Measurements from ENCODE around the gene NNMT. TPM values are rescaled to one million over a fixed set of nuclear protein-coding genes. Genes with fewer than 3 reads are reported as not detected.

Gene NNMT
- total and polyA plus RNA-seq, 3 experiments from 2014 or later: not detected

DNA sequence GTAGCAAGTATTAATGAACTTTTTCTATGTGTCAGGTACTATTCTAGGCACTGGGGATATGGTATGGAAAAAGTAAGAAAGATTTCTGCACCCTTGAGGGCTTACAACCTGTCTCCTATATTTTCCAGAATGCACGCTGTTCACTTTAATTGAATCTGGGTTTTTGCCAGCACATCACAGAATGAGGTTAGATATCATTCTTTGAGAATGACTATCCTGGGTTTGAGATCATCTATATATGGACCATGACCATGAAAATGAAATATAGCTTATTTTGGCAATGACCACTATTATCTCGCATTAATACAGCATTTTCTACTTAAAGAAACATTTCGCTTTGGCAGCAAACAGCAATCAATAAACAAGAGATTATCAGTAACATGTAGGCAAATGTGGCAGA is 57.2 kb downstream of the NNMT start:
- Histone ChIP-seq H3K27me3 (ENCODE audit: insufficient read depth, low read length, poor library complexity, severe bottlenecking) (no peaks in the 10 kb centered on the region), H3K4me3 (ENCODE audit: low read length) (no peak overlapping the region), H3K36me3 (ENCODE audit: insufficient read depth, low read length) (no peaks in the 10 kb centered on the region), H3K27ac (ENCODE audit: low read depth, low read length) (no peak overlapping the region), H3K4me1 (ENCODE audit: insufficient read depth, low read length) (no peaks in the 10 kb centered on the region), H3K9me3 (ENCODE audit: low read length) (no peaks in the 10 kb centered on the region)
- Mint-ChIP-seq H3K4me3 (no peak overlapping the region), H3K9me3 (no peaks in the 10 kb centered on the region), H3K27ac (no peak overlapping the region), H3K27me3 (peaks cover 13% of the 10 kb centered on the region in 2 donors), H3K36me3 (no peaks in the 10 kb centered on the region), H3K4me1 (no peaks in the 10 kb centered on the region)
- ChIA-PET CTCF (no interaction called here), POLR2A (no interaction called here)
- DNase-seq: no peak

DNA sequence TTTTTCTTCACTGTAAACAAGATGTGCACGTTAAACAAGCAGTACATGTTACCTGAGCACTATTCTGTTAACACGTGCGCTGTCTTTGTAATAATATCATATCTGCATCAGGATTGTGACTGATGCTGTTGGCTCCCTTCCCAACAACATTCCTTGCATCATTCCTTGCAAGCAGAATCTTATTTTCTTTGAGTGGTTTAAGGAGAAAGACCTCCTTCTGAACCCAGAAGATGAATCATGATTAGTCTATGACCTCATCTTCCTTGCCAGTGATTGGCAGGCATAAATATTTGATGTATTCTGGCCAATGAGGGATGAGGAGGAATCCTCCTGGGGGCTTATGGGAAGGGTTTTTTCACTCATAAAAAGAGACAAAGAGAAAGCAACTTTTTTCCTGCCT is 57.9 kb downstream of the NNMT start:
- DNase-seq: no peak
- Mint-ChIP-seq H3K27ac (no peak overlapping the region), H3K27me3 (peaks cover 17 to 18% of the 10 kb centered on the region in 2 donors), H3K4me1 (no peaks in the 10 kb centered on the region), H3K36me3 (no peaks in the 10 kb centered on the region), H3K9me3 (no peaks in the 10 kb centered on the region), H3K4me3 (no peak overlapping the region)
- Histone ChIP-seq H3K27me3 (ENCODE audit: insufficient read depth, low read length, poor library complexity, severe bottlenecking) (no peaks in the 10 kb centered on the region), H3K36me3 (ENCODE audit: insufficient read depth, low read length) (no peaks in the 10 kb centered on the region), H3K4me1 (ENCODE audit: insufficient read depth, low read length) (no peaks in the 10 kb centered on the region), H3K9me3 (ENCODE audit: low read length) (no peaks in the 10 kb centered on the region), H3K27ac (ENCODE audit: low read depth, low read length) (no peak overlapping the region), H3K4me3 (ENCODE audit: low read length) (no peak overlapping the region)
- ChIA-PET POLR2A (no interaction called here), CTCF (no interaction called here)

DNA sequence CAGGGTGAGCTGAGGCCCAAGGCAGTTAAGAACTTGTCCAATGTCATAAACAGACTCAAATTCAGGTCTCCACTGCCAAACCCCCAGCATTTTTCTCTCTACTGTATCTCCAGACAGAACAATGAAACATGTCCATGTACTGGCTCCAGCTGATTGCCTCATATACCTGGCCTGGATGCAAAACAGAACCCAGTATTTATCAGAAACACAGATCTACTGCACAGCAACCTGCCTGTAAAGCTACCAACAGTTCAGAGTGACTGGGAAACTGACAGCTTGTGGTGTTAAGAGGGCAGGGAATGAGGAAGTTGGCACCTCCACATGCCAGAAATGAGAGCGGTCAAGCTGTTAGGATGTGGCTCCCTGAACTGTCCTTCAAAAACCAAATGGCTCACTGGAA is 62.5 kb downstream of the NNMT start:
- Mint-ChIP-seq H3K4me3 (no peak overlapping the region), H3K27me3 (peaks cover 21 to 38% of the 10 kb centered on the region in 2 donors), H3K36me3 (no peaks in the 10 kb centered on the region), H3K27ac (no peak overlapping the region), H3K9me3 (no peaks in the 10 kb centered on the region), H3K4me1 (no peaks in the 10 kb centered on the region)
- H3K4me1 ChIP-seq (ENCODE audit: insufficient read depth, low read length): no peaks in the 10 kb centered on the region
- no peaks in the 10 kb centered on the region for H3K36me3 ChIP-seq (ENCODE audit: insufficient read depth, low read length)
- CTCF ChIA-PET: no interaction called here
- H3K4me3 ChIP-seq (ENCODE audit: low read length): no peak overlapping the region
- H3K9me3 ChIP-seq (ENCODE audit: low read length): no peaks in the 10 kb centered on the region
- POLR2A ChIA-PET: no interaction called here
- no peaks in the 10 kb centered on the region for H3K27me3 ChIP-seq (ENCODE audit: insufficient read depth, low read length, poor library complexity, severe bottlenecking)
- H3K27ac ChIP-seq (ENCODE audit: low read depth, low read length): no peak overlapping the region
- DNase-seq: no peak

DNA sequence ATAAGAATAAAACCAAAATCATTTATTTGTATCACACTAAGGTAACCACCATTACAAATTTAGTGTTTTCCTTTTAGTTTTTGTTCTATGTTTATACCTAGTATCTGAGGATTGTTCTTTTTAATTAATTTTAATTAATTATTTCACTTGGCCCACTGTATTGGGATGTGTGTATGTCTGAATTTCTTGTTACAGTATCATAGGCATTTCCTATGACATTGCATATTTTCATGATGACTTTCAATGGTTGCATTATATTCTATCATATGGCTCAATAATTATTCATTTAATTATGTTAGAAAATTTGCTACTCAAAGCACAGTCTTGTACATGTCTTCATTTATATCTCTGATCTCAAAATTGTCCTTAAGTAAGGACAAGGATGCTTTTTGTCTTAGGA is 63.1 kb downstream of the NNMT start:
- no peak overlapping the region for H3K27ac Mint-ChIP-seq
- Histone ChIP-seq H3K27ac (ENCODE audit: low read depth, low read length) (no peak overlapping the region), H3K36me3 (ENCODE audit: insufficient read depth, low read length) (no peaks in the 10 kb centered on the region), H3K4me3 (ENCODE audit: low read length) (no peak overlapping the region), H3K27me3 (ENCODE audit: insufficient read depth, low read length, poor library complexity, severe bottlenecking) (no peaks in the 10 kb centered on the region), H3K4me1 (ENCODE audit: insufficient read depth, low read length) (no peaks in the 10 kb centered on the region), H3K9me3 (ENCODE audit: low read length) (no peaks in the 10 kb centered on the region)
- H3K36me3 Mint-ChIP-seq: no peaks in the 10 kb centered on the region
- H3K4me1 Mint-ChIP-seq: no peaks in the 10 kb centered on the region
- no peak for DNase-seq
- peaks cover 23 to 40% of the 10 kb centered on the region in 2 donors for H3K27me3 Mint-ChIP-seq
- ChIA-PET CTCF (no interaction called here), POLR2A (no interaction called here)
- H3K4me3 Mint-ChIP-seq: no peak overlapping the region
- H3K9me3 Mint-ChIP-seq: no peaks in the 10 kb centered on the region

DNA sequence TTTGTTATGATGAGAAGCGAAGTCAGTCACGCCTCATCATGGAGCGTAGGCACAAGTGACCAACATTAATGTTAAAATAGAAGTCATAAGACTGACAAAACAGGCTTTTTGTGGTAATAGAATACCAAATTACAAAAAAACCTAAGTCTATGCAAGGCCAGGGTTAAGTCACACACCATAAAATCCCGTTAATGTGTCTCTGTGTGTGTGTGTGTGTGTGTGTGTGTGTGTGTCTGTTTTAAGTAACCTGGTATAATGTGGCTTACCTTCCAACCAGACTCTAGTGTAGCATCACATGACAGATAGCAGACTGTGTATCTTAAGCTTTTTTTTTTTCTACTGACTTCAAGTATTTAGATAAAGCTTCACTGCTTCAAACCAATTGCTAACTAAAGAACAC is 66.1 kb downstream of the NNMT start:
- no peak overlapping the region for H3K27ac ChIP-seq (ENCODE audit: low read depth, low read length)
- H3K4me1 ChIP-seq (ENCODE audit: insufficient read depth, low read length): no peaks in the 10 kb centered on the region
- no peaks in the 10 kb centered on the region for H3K4me1 Mint-ChIP-seq
- no peak overlapping the region for H3K27ac Mint-ChIP-seq
- no peaks in the 10 kb centered on the region for H3K9me3 ChIP-seq (ENCODE audit: low read length)
- H3K36me3 ChIP-seq (ENCODE audit: insufficient read depth, low read length): no peaks in the 10 kb centered on the region
- no peaks in the 10 kb centered on the region for H3K9me3 Mint-ChIP-seq
- H3K4me3 ChIP-seq (ENCODE audit: low read length): no peak overlapping the region
- ChIA-PET CTCF (interaction anchor here (0.6 kb wide), 1 partner anchor 294 kb away, joined by 3 read pairs; no protein-coding TSS in a partner anchor), POLR2A (no interaction called here)
- no peak overlapping the region for H3K4me3 Mint-ChIP-seq
- no peak for DNase-seq
- no peaks in the 10 kb centered on the region for H3K27me3 ChIP-seq (ENCODE audit: insufficient read depth, low read length, poor library complexity, severe bottlenecking)
- no peaks in the 10 kb centered on the region for H3K36me3 Mint-ChIP-seq
- H3K27me3 Mint-ChIP-seq: peaks cover 23 to 57% of the 10 kb centered on the region in 2 donors

DNA sequence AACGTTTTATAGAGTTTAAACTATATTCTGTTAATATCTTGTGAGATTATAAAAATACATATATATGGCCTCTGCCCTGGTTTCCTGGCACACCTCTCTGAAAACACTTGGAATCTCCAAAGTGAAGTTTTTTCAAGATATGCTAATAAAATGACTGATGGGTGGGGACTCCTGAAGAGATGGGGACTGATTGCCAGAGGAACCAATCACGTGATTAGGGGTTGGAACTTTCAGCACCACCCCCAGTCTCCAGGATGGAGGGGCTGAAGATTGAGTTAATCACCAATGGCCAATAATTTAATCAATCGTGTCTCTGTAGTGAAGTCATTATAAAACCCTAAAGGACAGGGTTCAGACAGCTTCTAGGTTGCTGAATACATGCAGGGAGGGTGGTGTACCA is 66.8 kb downstream of the NNMT start:
- Mint-ChIP-seq H3K9me3 (no peaks in the 10 kb centered on the region), H3K27ac (no peak overlapping the region), H3K27me3 (peaks cover 18 to 56% of the 10 kb centered on the region in 2 donors), H3K4me1 (no peaks in the 10 kb centered on the region), H3K4me3 (no peak overlapping the region), H3K36me3 (no peaks in the 10 kb centered on the region)
- no peak overlapping the region for H3K4me3 ChIP-seq (ENCODE audit: low read length)
- no peaks in the 10 kb centered on the region for H3K36me3 ChIP-seq (ENCODE audit: insufficient read depth, low read length)
- ChIA-PET POLR2A (no interaction called here), CTCF (no interaction called here)
- DNase-seq: no peak
- no peaks in the 10 kb centered on the region for H3K4me1 ChIP-seq (ENCODE audit: insufficient read depth, low read length)
- no peaks in the 10 kb centered on the region for H3K27me3 ChIP-seq (ENCODE audit: insufficient read depth, low read length, poor library complexity, severe bottlenecking)
- H3K9me3 ChIP-seq (ENCODE audit: low read length): no peaks in the 10 kb centered on the region
- no peak overlapping the region for H3K27ac ChIP-seq (ENCODE audit: low read depth, low read length)

Other genes starting within 250 kb of the NNMT start
- gene ZBTB16, start 236.7 kb upstream of the NNMT start, total RNA-seq: 1 to 10 TPM; 2.1 to 2.2 TPM
- gene ZBTB16, start 236.7 kb upstream of the NNMT start, polyA plus RNA-seq: 71.9 TPM
- gene C11orf71, start 104.1 kb downstream of the NNMT start, total RNA-seq: 1 to 10 TPM; 8.2 to 9.3 TPM
- gene C11orf71, start 104.1 kb downstream of the NNMT start, polyA plus RNA-seq: 10.0 TPM
- gene RBM7, start 104.3 kb downstream of the NNMT start, total RNA-seq: 10 to 100 TPM; 35.7 to 37.7 TPM
- gene RBM7, start 104.3 kb downstream of the NNMT start, polyA plus RNA-seq: 23.1 TPM
- gene REXO2, start 143.1 kb downstream of the NNMT start, total RNA-seq: 10 to 100 TPM; 77.7 to 79.8 TPM
- 52.9 TPM for gene REXO2, start 143.1 kb downstream of the NNMT start, polyA plus RNA-seq

All from CD8-positive, alpha-beta memory T cell (primary cell).